AG20443 (cell line): Measurements from ENCODE around the gene WNT16.
"Not testable (repeated sequence)": the region's sequence is repeated elsewhere in the genome, so short reads cannot be mapped to it uniquely, and the experiment has no call there.

ENCODE experiments used
- DNase-seq: peaks from one replicate; pipeline ENCODE4 v3.0.0; 2012; ENCODE audit warnings: low spot score, mixed read lengths

The WNT16 gene, protein sequence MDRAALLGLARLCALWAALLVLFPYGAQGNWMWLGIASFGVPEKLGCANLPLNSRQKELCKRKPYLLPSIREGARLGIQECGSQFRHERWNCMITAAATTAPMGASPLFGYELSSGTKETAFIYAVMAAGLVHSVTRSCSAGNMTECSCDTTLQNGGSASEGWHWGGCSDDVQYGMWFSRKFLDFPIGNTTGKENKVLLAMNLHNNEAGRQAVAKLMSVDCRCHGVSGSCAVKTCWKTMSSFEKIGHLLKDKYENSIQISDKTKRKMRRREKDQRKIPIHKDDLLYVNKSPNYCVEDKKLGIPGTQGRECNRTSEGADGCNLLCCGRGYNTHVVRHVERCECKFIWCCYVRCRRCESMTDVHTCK

DNA sequence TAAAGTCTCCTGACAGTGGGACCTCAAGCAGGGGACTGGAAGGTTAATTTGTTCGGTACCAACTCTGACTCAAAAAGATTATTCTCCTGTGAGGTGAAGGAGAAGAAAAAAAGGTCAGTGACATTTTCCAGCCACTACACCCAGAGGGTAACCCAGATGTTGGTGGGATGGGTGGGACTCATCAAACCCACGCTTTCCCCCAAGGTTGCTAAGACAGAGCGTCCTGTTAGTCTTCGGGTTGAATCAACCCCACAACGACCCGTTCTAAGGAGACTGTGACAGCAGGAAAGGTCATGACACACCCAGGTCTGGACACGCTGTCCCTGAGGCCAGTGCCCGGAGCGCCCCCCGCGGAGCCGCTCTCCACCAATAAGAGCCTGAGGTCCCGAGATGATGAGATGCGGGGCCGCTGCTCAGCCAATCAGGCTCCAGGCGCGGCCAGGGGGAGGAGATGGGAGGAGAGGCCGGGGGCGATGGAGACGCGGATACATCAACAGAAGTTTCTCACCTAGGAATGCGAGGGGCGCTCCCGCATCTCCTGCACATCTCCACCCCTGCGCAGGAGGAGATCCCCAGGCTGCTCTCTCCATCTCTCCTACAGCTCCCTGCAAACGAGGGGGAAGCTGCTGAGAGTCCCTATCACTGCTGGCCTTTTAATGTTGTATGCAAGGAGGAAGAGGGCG lies at the start of gene WNT16:
Gene WNT16, plus strand, starts transcription at position 493 of the 683 bp plus-strand sequence. CDS start 293 bp downstream, outside the sequence.
- peak; percentile 57 for DNase-seq

DNA sequence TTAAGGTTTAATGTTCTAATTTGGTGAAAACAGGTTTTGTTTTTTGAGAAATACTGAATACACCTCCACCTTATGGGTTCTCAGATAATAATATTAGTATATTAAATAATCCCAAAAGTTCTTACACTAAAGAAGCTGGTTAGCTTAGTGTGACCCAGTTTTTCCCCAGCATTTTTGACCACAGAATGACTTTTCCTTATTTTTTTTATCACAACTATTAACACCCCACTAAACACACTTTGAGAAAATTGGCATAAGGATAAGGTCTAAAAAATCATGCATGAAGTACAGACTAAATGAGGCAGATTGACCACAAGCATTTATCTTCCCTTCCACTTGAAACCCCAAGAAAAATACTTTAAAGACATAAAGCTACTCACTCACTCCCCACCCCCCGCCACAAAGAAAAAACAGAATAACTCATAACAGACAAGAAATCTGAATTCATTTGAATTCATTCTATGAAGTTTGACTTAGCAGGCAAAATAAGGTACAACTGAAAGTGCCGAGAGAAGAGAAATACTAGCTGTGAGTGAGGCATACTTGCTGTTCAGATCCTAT lies 49.7 kb upstream of the WNT16 start:
- DNase-seq = no peak

DNA sequence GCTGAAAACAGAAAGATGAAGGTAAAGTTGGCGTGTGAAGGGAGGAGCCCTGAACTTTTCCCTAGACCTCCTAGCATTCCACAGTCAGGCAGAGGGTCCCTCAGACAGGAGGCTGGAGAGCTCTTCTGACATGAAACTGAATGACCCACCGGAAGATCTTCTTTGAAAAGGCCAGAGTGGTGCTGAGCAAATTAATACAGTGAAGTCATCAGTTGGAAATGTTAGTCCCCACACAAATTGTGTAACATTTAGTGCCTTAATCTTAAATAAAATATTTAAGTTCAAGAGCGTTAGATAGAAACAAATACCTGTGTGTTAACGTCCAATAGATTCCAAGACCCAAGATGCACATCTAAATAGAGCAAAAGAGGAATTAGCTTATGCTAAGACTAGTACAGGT lies 49.0 kb upstream of the WNT16 start:
- DNase-seq = no peak

DNA sequence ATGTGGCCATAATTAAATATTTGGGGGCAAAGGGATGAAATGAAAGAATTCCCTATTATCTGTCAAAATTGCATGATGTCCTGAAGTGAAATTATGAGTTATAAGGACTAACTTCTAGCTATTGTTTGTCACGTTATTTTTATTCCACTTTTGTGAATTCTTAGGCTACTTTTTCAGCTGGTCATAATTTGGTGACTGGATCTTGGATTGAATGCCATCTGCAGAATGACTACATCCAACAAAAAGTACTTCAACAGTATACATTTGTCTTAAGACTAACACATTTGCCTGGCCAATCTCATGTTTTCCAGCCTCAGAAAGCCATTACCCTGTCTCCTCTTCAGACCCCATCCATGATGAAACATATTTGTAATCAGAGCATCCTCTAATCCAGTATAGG lies 48.1 kb upstream of the WNT16 start:
- DNase-seq = no peak

DNA sequence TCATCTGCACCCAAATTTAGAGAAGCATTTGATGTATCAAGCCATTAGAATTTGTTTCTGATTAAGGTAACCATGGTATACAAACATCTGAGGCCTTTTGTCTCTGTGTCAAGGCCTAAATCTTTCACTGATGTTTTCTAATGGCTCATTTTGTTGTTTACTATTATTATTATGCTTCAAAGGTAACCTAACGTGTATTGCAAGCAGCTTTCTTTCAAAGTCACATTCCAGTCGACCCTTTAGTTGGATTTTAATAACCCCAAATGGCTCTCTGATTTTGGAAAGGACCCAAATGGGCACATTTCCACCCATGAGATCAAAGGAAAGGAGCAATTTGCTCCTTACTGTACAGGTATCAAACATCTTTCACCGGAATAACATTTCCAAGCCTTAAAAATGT lies 46.7 kb upstream of the WNT16 start:
- DNase-seq = no peak

DNA sequence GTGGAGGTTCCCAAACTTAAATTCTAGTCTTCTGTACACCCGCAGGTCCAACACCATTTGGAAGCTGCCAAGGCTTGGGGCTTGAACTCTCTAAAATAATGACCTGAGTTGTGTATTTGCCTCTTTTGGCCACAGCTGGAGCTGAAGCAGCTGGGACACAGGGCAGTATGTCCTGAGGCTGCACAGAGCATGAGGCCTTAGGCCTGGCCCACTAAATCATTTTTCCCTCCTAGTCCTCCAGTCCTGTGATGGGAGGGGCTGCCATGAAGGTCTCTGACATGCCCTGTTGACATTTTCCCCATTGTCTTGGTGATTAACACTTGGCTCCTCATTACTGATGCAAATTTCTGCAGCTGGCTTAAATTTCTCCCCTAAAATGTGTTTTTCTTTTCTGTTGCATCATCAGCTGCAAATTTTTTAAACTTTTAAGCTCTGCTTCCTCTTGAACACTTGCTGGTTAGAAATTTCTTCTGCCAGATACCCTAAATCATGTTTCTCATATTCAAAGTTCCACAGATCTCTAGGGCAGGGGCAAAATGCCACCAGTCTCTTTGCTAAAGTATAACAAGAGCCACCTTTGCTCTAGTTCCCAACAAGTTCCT lies 43.6 kb upstream of the WNT16 start:
- no peak for DNase-seq

DNA sequence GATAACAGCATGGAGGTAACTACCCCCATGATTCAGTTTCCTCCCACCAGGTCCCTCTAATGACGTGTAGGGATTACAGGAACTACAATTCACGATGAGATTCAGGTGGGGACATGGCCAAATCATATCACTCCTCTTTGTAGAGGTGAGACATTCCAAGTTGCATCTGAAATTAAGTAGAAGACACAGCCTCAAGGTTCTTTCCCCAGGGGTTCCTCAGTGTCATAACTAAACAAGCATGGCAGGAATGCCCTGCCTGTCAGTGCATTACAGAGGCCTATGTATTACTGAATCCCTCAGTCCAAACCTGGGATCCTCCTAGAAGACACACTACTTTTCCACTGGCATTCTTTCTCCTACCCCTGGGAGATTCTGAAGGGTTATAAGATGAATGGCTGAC lies 42.6 kb upstream of the WNT16 start:
- no peak for DNase-seq

DNA sequence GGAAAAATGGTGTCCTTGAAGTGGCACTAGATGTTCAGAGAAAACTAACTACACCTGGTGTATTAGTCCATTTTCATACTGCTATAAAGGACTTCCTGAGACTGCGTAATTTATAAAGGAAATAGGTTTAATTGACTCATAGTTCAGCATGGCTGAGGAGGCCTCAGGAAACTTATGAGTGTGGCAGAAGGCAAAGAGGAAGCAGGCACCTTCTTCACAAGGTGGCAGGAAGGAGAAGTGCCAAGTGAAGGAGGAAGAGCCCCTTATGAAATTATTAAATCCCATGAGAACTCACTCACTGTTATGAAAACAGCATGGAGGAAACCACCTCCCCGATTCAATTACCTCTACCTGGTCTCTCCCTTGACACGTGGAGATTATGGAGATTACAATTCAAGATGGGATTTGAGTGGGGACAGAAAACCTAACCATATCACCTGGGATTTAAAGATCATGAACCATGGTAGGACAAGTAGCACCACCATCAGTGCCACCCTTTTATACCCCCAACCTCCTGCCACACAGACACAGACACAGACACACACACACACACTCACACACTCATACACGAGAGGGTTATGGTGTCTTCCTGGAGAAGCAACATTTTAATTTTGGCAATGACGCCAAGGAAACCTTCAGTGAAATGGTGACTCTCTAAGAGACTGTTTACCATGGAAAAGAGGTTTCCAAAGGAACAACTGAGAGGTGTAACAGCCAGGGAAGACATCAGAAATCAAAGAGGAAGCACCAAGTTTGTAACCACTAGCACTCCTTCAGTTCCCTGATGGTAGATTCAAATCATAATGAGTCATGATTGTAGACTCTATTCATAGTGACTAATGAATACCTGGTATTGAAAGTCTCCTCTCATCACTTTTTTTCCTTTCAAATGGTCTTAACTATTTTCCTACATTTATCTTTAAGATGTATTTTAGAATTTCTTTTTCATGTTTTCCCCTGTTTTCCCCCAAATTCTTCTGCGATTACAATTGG lies 41.8 kb upstream of the WNT16 start:
- peak; percentile 21 for DNase-seq

DNA sequence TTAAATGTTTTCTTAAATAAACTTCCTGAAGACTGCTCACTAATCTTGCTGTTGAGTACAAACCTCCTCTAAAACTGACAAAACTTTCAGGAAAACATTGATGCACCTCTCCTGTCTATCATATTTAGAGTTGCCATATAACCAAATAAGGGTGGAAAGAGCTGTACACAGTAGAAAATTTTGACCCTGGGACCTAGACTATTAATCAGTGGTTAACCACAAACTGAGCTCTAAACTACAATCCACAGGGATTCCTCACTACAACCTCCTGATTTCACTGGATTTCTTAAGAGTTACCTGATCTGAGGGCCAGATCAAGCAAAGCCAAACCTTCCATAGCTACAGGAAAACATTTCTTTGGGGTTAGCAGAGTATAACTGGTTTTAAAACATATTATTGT lies 39.9 kb upstream of the WNT16 start:
- DNase-seq = peak; percentile 34

DNA sequence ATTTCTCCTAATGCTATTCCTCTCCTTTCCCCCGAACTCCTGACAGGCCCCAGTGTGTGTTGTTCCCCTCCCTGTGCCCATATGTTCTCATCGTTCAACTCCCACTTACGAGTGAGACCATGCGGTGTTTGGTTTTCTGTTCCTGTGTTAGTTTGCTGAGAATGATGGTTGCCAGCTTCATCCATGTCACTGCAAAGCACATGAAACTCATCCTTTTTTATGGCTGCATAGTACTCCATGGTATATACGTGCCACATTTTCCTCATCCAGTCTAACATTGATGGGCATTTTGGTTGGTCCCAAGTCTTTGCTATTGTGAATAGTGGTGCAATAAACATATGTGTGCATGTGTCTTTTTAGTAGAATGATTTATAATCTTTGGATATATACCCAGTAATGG lies 38.9 kb upstream of the WNT16 start:
- DNase-seq = not testable (repeated sequence)

DNA sequence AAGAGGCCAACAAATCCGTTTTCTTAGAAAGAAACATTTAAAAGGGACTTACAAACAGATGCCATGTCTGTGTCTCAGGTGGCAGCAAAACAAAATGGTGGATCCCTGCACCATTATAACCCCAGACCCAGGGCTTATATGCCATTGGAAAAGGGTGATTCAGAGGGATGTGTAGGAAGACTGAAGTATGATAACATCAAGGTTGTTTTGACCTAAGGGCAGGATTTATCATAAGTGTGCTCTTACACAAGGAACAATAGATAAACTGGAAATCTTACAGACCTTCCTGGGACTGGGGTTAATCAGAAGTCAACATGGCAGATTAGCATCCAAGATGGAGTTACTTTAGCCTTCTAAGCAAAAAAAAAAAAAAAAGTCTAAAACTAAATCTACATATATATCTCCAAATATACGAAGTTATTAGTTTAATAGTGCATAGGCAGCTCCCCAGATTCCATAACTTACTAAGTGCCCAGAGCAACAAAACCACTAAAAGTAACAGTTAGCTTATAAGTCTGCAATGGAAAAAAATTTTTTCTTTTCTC lies 34.3 kb upstream of the WNT16 start:
- no peak for DNase-seq

DNA sequence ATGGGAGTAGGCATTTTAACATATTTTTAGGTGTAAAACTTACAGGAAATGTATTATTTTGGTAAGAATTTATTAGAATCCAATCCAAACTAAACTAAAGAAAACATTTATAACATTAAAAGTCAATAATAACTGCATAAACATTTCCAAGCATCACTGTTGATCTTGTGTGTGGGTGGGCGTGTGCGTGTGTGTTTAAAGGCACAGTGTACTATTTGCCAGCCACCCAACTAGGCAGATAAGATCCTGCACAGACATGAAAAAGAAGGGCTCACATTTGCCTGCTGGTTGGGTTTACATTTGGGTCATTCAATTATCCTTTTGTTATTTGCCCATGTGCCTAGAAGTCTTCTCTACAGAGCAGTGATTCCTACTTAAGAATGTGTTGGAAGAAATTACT lies 31.0 kb upstream of the WNT16 start:
- DNase-seq = no peak

DNA sequence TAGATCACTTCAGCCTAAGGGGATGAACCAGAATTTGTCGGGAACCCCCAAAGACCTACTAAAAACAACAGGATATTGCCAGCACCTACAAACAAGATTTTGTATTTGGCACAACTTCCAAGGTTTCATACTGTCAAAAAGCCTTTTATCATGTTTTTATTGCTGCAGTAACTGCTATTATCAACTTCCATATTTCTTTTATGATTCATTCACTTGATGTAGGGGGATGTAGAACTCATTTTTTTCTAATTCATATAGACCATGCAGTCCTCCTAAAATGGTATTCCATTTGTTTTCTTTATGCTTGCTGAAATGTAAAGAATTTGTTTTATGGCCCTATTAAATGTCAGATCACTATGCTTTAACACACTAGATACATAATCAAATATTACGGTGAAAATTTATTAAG lies 30.0 kb upstream of the WNT16 start:
- DNase-seq = no peak

DNA sequence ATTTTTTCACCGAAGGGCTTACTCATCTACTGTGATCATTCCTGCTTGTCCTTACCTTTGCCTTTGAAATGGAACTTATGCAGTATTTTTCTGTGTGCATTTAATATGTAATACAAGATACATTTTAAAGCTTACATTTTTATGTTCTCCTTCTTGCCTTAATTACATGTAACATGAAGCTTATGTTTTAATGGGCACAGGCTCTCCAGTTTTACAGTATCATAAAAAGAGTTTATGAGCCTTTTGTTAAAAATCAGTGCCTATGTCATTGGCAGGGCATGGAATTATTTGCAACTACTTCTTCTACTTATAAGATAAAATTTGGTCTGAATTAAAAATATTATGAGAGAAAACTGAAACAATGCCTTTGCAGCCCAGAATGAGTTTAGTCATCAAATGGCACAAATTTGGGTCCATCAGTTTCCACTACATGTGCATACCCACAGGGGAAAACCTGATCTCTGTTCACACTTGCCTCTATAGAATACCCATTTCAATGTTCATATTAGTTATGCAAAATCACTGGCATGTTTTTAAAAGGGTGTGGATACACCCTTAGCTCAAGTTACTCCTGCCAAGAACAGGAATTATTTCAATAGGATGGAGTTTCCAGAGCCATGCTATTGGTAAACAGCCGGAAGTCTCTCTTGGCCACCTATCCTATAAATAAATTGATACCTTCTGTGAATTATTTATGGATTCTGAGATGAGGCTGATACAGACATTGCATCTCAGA lies 27.9 kb upstream of the WNT16 start:
- DNase-seq = no peak

DNA sequence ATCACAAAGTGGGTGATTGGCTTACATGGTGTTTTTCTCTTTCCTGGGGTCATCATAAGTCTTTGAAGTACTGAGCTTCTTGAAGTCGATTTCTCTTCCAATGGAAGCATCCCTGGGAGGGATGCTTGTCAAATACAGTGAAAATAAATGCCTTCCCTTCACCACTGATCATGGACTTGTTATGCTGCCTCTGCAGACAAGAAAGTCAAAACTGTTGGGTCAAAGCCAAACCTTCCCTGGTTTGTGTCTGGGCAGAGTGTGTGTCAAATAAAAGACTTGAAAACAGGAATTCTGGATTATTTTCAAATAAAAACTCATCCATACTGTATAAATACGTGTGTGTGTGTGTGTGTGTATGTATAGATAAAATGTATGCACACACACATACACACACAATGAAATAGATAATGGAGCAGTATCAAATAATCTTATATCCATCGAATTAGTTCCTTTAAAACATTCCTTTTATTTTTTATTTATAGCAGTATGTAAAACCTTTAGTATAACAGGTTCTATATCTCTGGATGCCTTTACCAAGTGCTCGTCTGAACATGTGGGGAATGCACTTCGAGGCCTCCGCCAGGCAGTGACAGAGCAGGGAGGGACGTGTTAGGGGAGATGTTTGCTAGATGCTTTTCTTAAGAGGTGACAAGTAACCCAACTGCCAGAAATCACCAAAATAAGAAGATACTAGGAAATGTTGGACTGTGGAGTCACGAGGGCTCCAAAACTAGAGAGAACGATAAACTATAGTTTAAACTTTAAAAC lies 27.2 kb upstream of the WNT16 start:
- DNase-seq = no peak

DNA sequence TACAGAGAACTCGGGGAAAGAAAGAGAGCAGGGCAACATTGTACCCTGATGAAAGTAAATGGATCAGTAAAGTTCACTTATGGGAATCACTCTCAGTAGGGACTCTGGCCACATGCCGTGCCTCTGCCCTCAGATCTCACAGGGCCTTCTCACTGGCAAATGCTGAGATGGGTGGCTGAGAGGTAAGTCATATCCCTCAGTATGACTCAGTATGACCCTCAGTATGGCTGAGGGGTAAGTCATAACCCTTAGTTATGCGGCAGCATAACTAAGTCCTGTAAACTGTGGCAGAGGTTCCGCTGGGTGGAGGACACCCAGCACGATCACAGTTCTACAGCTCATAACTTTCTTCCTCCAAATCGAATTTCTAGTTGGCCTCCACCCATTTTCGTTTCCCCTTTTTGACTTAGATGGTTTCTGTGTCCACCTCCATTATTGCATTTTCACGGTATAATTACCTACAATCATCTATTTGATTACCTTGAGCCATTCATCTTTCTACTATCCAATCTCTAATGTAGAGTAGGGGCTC lies 26.5 kb upstream of the WNT16 start:
- peak; percentile 53 for DNase-seq

DNA sequence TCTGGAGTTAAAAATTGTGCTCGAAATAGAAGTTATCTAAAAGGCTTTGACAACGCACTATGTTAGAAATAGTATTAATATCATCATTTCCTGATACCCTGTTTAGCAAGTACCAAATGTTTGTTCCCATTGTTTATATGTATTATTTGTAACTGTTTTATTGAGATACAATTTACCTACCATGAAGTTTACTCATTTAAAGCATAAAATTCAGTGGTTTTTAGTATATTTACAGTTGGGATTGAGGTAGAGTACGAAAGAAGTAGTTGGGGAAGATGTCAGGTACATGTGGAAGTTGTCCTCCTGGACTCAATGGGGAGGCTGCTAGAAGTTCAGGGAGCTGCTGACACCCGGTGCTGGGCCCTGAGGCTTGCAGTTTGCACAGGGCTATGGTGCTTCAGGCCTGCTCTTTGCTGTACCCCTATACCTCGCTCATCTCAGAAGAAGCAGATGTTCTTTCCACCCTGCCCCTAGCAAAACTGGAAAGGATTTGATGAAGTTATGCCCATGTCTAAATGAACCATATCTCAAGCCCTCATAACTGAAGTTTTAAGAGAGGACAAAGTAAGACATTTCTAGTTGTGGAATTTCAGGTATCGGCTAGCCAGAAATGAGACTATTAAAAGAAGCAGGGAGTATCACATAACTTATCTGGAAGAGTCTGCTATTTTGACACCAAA lies 25.2 kb upstream of the WNT16 start:
- no peak for DNase-seq

DNA sequence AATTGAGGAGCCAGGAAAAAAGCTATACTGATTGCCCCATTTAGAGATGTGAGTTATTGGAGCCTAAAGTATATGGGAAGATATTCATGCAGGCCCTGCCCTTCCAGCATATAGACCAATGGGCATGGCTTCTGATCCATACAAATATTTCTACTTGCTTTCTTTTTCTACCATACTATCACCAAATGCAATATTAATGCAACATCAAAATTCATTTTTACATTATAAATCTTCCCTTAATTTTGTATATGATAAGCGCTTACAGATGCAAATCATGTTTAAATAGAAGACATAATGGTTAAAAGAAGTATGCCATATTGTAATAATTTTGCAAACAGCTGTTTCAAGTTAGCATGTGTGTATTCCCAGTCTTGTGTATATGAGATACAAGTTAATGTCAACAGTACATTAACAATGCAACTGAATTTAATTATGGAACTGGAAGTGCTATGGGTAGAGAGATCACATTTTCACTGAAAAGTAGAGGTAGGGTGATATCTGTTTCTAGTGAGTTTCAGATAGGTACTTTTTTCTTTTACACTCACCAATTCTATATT lies 24.6 kb upstream of the WNT16 start:
- DNase-seq = no peak

DNA sequence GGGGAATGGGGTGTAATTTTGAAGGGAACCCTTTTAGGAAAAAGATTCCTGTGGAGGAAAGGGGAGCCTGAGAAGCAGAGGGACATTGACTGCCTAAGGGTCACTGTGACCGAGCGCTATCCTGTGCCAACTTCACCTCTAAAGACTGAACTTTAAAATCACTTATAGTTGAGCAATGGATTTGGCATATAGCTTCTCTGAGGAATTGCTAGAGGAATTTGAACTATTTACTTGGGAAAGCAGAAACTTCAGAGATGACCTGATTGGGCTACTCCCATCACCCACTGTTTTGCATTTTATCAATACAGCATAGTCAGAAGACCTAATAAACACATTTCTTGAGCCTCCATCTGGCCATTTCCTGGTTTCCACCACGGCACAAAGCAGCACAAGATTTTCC lies 23.7 kb upstream of the WNT16 start:
- DNase-seq = peak; percentile 51
